NOMO-1 (cell line): ENCODE results near the gene EXOC3L4.
"Not testable (repeated sequence)": the region's sequence is repeated elsewhere in the genome, so short reads cannot be mapped to it uniquely, and the experiment has no call there.

Experiments
- DNase-seq, 2 experiments: peaks; one replicate each; lab custom pipeline; 2025; ENCODE audit not compliant: unreplicated experiment in 2 of 2; lab: John Stamatoyannopoulos, UW

EXOC3L4 gene

DNA sequence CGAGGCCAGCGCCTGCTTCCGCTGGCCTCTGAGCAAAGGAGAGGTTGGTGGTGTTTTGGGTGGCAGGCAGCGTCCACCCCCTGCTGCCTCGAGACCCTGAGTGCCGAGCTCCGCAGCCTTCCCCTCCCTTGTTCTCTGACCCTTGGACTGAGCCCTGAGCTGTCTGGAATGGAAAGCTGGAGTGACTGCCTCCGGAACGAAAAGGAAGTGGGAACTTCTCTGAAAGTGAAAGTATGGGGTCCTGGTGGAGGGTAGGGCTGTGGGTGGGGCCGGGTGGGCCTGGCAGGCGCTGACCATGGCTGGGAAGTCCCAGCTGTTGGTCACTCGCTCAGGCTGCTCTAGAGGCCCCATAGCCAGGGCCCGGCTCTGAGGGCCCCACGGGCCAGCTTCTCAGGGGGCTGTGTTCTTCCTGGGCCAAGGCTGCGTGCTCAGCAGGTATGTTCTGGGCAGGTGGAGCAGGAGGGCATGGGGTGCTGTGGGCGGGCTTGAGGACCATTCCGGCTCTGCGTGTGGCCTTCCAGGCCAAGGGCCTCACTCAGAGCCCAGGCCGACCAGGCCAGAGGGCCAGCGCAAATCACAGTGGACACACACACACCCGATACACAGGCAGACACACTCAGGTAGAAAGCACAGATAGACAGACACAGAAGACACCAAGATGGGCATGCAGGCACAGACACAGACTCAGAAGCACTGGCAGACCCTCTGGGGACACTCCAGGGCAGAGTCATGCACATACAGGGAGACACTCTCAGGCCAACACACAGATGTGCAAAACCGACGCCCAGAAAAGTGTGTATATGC lies at the start of gene EXOC3L4:
TSS of gene EXOC3L4 (plus strand) at position 320 of the 804 bp plus-strand sequence. CDS start 5,495 bp downstream, outside the sequence.
- no peak for DNase-seq

DNA sequence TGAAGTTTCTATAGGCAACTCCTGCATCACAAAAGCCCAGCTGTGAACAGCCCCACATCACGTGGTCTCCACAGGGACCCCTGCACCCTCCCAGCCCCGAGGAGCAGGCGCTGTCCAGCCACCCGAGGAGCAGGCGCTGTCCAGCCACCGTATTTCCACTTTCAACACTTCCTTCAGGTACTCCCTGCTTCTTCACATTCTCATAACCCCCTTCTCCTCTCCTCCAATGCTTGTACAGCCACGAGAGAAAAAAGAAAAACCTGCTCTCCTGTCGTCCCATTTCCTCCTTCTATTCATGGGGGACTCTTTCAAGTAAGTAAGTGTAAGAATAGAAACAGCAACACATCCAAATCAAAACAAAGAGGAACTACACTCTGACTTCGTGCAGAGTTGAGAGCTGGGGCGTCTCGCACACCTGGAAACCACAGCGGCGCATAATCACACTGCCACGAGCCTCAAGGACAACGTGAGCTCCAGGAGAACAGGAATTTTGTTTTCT lies 49.1 kb upstream of the EXOC3L4 start:
- peak in 1 of 2 experiments; percentile 14 for DNase-seq

DNA sequence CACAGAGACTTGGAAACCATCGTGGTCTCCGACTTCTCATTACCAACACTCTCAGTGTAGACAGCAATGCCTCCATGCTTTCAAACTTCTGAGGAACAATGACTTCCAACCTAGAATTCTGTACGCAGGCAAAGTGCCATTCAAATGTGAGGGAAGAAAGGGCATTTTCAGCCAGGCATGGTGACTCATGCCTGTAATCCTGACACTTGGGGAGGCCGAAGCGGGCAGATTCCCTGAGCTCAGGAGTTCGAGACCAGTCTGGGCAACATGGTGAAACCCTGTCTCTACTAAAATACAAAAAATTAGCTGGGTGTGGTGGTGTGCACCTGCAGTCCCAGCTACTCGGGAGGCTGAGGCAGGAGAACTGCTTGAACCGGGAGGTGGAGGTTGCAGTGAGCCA lies 47.1 kb upstream of the EXOC3L4 start:
- DNase-seq, result not testable (repeated sequence)

DNA sequence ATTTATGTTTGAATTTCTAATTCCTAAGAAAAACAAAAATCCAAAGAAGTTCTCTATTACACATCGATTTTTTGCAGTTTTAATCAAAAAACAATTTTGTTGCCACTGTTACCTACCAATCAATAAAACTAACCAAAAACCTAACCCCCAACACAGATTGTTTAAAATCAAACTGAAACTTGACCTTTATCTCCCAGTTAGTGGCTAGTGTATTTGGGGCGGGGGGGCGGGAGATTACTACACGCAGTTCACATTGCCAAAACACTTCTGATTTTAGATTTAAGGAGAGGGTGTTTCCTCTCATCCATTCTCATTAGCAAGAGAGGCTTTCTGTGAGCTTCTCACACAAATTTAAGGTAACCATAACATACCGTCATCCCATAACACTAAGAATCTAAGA lies 43.6 kb upstream of the EXOC3L4 start:
- DNase-seq, result no peak

DNA sequence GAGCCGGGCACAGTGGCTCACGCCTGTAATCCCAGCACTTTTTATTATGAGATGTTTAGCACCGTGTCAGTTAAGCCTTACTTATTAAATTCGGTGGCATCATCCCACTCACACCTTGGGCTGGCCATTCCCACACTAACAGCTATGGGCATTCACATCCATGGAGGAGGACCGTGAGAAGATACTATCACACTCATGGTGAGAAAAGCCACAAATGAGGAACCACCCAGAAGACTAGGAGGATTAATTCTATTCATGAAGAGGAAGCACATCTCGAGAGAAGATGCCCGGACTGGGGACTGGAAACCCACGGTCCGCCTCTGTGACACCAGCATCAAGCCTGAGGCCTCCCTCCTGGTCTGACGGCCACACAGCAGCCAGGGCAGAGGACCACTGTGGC lies 42.1 kb upstream of the EXOC3L4 start:
- DNase-seq, result peak; percentile 35 to 72

DNA sequence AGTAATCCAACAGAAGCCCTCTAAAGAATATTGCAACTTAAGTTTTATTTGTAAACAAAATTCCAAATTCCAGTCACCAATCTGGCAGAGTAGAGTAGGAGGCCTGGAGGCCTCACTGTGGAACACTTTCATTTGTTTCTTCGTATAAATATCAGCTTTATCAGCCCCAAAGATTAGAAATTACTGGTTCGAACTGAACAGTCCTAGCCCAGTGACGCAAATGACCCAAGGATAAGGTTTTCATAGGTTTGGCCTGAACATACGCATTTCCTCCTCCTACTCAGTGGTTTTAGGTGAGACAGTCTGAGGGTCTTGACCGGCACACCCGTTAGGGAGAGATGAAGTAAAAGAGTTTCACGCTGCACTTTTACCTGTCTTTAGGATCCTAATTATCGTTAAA lies 38.8 kb upstream of the EXOC3L4 start:
- no peak for DNase-seq

DNA sequence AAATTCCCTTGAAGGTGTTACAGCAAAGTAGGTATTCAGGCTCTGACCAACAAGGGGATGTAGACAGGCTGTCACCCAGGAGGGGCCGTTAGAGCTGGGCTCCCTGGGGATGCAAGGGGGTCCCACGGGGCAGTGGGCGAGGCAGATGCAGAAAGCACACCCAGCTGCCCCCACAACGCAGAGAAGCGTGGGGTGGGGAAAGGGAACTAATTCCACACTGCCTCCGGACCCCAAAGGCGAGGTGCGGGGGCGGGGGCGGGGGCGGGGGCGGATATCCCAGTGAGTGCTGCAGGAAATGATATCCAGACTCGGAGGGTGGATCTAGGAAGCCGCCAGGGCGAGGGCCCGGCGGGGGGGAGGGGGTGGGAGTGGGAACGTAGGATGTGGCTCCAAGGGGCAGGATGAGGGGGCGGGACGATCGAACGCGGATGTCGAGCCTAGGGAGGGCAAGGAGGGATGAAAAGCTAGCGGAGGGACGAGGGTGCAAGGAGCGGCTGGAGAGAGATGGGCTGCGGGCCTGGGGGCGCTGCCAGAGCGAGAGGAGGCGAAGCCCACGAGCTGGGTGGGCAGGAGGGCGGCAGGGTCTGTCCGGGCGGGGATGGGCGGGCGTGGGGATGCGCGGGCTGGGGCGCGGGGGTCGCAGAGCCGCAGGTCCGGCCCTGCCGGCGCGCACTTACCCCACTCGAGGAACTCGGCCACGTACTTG lies 38.0 kb upstream of the EXOC3L4 start:
- no peak for DNase-seq

DNA sequence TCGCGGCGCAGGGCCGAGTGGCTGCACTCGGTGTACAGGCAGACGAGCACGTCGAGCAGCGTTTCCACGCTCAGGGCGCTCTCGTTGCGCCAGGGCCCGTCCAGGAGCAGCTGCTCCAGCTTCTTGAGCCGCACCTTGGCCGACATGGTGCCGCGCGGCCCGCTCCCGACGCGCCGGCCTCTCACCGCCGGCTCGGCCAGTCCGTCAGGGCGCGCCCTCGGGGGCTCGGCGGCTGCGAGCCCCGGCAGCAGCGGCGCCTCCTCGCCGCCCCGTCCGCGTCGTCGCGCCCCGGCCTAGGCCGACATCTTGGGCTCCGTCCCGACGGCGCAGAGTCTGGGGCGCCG lies 37.5 kb upstream of the EXOC3L4 start:
- no peak for DNase-seq

DNA sequence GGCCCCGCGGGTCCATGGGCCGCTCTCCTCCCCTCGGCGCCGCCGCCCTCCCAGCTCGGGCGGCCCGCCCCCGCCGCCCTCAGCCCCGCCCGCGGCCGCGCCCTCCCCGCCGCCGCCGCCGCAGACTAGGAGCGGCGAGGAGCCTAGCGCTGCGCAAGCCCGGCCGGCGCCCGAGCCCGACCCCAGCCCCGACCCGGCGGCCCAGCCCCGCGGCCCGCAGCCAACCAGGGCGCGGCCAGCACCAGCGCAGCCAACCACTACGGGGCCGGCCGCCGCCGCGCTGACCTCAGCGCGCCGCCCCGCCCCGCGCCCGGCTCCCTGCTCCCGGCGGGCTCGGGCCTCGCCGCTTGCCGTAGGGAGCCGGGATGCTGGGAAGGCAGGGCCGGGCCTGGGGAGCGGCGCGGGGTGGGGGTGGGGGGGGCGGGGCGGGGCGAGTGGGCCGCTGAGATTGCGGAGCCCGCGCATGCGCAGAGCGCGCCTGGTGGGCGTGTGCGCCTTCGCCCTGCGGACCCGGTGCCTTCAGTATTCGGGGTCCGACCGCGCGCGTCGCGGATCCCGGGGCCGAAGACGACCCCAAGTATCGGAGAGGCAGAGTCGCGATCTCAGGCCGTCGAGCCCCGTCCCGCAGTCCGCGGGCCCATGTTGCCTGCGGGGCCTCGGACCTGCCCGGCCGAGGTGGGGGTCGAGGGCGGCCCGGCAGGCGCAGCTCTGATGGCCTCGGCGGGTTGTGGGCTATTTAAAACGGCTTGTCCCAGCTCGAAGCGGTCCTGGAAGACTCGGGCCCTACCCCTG lies 37.0 kb upstream of the EXOC3L4 start, which contains the start of gene CDC42BPB:
TSS of gene CDC42BPB (minus strand) at position 178 of the 792 bp plus-strand sequence. CDS start 376 bp downstream, outside the sequence.
- peak; percentile 72 to 83 for DNase-seq

DNA sequence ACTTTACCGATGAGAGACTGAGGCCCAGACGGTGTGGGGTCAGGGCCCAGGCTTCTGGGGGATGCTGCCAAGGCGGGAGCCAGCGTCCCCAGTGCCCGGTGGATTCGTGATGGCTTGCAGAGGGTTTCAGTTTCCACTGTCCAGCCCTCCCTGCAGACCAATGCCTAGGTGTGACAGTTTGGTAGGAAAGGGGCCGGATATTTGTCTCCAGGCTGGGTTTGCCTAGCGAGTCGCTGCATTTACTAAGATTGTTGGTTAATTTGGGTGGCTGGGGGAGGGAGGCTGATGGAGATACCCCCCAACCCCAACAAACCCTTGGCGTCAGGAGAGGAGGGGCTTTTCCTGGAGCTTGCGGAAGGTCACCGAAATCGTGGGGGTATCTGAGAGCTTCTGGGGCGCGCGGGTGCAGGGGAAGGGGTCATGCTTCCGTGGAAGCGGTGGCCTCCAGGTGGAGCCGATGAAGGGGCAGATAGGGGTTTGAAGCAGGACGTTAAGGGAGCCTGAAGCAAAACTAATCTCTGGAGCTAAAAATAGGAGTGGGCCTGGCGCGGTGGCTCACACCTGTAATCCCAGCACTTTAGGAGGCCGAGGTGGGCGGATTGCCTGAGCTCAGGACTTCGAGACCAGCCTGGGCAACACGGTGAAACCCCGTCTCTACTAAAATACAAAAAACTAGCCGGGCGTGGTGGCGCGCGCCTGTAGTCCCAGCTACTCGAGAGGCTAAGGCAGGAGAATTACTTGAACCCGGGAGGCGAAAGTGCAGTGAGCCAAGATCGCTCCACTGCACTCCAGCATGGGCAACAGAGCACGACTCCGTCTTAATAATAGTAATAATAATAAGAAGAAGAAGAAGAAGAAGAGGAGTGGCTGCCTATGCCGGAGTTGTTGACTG lies 36.1 kb upstream of the EXOC3L4 start:
- DNase-seq, result no peak

DNA sequence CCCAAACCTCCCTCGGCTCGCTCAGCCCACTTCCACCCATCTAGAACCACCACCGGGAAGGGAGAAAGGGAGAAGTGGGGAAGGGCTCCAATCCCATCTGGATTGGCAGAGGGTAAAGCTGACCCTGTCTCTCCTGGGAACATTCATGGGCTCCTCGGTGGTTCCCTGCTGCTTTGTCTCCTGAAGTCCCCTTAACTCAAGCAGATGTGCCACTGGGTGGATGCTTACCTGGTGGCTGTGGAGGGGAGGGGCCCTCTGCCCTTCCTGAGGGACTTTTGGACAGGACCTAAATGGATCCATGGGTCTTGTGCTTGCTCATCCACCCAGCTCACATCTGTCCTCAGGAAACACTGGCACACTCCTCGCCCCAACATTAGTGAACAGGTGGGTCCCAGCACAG lies 35.0 kb upstream of the EXOC3L4 start:
- DNase-seq, result no peak

DNA sequence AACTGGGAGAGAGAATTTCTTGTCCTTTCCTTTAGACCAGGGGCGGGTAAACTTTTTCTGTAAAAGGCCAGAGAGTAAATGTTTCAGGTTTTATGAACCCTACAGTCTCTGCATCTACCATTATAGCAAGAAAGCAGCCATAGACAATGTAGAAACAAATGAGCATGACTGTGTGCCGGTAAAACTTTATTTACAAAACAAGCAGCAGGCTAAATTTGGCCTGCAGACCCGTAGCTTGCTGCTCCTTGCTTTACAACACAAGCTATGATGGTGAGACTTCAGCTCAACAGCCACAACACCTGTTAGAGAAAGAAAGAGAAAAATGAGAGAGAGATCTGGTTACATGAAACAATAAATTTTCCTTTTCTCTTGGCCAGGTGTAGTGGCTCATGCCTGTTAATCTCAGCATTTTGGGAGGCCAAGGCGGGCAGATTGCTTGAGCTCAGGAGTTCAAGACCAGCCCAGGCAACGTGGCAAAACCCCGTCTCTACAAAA lies 33.0 kb upstream of the EXOC3L4 start:
- DNase-seq, result no peak

DNA sequence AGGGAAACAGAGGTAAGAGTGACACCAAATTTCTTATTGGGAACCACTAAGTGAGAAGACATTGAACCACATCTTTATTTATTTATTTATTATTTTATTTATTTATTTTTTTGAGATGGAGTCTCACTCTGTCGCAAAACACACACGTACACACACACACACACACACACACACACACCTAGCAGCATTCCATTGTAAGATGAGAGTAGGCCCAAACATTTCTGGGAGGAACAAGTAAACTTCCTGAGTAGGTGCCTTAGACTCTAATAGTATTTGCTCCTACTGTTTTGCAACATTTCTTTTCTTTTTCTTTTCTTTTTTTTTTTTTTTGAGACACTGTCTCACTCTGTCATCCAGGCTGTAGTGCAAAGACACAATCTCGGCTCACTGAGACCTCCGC lies 30.1 kb upstream of the EXOC3L4 start:
- DNase-seq, result no peak

DNA sequence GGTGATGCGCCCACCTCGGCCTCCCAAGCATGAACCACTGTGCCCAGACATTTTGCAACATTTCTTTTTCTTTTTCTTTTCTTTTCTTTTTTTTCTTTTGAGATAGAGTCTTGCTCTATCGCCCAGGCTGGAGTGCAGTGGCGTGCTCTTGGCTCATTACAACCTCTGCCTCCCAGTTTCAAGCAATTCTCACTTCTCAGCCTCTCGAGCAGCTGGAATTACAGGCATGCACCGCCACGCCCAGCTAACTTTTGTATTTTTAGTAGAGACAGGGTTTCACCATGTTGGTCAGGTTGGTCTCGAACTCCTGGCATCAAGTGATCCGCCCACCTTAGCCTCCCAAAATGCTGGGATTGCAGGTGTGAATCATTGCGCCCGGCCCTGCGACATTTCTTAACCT lies 29.5 kb upstream of the EXOC3L4 start:
- DNase-seq, result no peak

DNA sequence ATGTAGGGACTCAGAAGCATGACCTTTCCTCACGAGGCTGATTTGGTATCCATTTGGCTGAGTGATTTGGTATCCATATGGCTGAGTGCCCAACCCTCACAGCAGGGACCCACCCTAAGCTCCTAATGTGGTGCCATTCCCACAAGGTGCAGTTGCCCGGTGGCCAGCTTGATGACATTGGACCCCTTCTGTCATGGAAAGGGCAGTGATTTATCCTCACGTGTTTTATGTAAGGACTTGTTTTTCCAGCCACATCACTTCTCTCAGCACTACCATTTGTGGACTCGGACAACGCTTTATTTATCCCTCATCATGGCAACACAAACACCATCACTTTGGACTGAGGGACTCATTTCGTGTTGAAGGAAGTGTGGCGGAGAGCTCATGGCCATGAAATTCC lies 28.7 kb upstream of the EXOC3L4 start:
- no peak for DNase-seq

DNA sequence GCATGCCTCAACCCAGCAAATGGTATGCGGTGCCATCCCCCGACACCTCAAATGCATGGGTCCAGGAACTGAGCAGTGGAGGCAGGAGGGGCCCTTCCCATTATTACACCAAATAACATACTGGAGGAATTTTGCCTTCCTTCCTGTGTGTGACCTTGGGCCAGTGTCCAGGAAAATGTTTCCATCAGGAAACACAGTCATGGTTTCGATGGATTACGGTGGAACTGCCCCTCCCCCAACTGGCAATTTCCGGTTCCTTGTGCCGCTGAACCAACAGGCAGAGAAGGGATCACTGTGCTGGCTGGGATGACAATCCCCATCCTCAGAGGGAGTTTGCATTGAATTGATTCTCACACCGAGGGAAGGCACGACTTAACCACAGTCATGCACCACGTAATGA lies 28.1 kb upstream of the EXOC3L4 start:
- DNase-seq, result no peak

DNA sequence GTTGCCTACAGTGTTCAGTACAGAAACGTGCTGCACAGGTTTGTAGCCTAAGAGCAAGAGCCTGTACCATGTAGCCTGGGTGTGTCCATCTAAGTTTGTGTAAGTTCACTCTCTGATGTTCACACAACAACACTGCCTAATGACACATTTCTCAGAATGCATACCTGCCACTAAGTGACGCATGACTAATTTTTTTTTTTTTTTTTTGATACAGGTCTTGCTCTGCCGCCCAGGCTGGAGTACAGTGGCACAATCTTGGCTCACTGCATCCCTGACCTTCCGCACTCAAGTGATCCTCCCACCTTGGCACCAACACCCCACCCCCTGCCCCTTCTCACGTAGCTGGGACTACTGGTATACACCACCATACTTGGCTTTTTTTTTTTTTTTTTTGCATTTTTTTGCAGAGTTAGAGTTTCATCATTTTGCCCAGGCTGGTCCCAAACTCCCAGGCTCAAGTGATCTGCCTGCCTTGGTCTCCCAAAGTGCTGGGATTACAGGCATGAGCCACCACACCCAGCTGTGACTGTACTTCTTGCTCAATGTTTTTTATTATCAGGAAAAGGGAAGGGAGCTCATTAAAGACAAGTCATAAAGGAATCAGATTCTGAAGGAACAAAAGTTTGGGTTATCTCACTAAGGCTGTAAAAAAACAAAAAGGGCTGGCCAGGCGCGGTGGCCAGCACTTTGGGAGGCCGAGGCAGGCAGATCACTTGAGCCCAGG lies 27.1 kb upstream of the EXOC3L4 start:
- no peak for DNase-seq

DNA sequence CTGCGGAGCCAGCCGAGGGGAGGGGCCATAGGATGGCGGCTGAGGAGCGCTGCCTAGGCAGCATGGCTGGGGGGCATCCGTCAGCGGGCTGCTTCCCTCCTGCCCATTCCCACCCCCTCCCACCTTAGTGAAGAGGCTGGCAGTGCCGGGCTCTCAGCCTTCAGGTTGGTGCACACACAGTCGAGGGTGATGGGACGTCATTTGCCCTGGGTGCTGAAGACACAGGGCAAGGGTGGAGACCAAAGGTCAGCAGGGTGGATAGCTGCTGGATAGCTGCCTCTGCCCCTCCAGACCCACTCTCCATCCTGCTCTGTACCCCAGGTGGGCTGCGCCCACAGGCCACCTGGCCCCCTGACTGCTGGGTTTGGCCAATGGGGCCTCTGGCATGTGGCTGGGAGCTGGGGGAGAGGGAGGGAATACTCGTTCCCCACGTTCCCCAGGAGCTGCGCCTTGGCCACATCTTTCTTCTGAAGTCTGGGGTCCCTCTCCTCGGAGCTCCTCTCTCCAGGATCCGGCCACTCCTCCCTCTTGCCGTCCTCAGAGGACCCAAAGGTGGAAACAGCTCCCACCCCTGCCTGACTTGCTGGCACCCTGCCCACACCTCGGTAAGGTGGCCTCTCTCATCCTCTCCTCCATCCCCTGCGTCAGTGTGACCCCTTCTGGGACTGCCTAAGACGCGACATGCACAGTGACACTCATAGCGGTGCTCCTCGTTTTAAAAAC lies 26.0 kb upstream of the EXOC3L4 start:
- no peak for DNase-seq
